HCT116 (cell line): Measurements from ENCODE around the gene ATP2C1. TPM values are rescaled to one million over a fixed set of nuclear protein-coding genes. Genes with fewer than 3 reads are reported as not detected.

ENCODE experiments used
- ATAC-seq: fragments of 200-7000 bp; cut with Tn5 transposase; 2 replicates; pipeline ENCODE4 v1.9.1; 2020; ENCODE audit warnings: mild to moderate bottlenecking, moderate library complexity
- BruUV-seq: library from RNA; stranded (reverse); fragments of 400-500 nt; replicated peaks from 2 replicates; lab custom pipeline; 2021; lab: Mats Ljungman, UMichigan
- CTCF ChIA-PET: fragments of 300-600 bp; sonication (Branson Sonifier 250); formaldehyde crosslinking; loops from one replicate; lab custom pipeline; 2021; ENCODE audit warnings: antibody characterized with exemption; lab: Charles Lee
- POLR2A ChIA-PET: fragments of 300-600, 350-600 bp; sonication (Branson Sonifier 250); formaldehyde crosslinking; loops from one replicate; lab custom pipeline; 2021; ENCODE audit warnings: antibody characterized with exemption; lab: Charles Lee
- RAD21 ChIA-PET, 2 experiments: fragments of 300-600 bp; sonication (Branson Sonifier 250); formaldehyde crosslinking; loops; one replicate each; lab custom pipeline; 2023; ENCODE audit warnings: low total read pairs in 2 of 2; ENCODE audit not compliant: uncharacterized antibody in 2 of 2, unreplicated experiment in 2 of 2, low non-redundant PET in 1 of 2; lab: Charles Lee
- DNase-seq: peaks from one replicate; pipeline ENCODE4 v3.0.0-alpha.2; 2010; ENCODE audit warnings: low read depth, low spot score
- H2AFZ ChIP-seq: fragments of 200-600 bp; shearing (Covaris generic), sonication (generic); 2 replicates; pipeline ENCODE4 v1.6.1; 2017; ENCODE audit warnings: low read depth, mixed run types, mixed read lengths, antibody characterized with exemption, low read length; ENCODE audit not compliant: poor library complexity, severe bottlenecking
- H3K27ac ChIP-seq: 2 replicates; pipeline ENCODE4 v1.5.1; 2012; ENCODE audit warnings: low read depth, low read length
- H3K27me3 ChIP-seq: fragments of 200-600 bp; sonication (generic); 2 replicates; pipeline ENCODE4 v1.6.1; 2016; ENCODE audit warnings: mixed run types, low read length, mixed read lengths; ENCODE audit not compliant: insufficient read depth
- H3K36me3 ChIP-seq, 2 experiments: fragments of 200-500 bp in 1 of 2; fragments of 200-600 bp in 1 of 2; sonication (Bioruptor generic) in 1 of 2; sonication (generic) in 1 of 2; 2 replicates each; pipeline versions ENCODE4 v1.5.1 to v1.6.1; 2014 to 2016; ENCODE audit warnings: low read length in 2 of 2, inconsistent platforms in 1 of 2, mixed read lengths in 1 of 2, mixed run types in 1 of 2; ENCODE audit not compliant: insufficient read depth in 2 of 2, control insufficient read depth in 1 of 2
- H3K4me1 ChIP-seq, 2 experiments: fragments of 200-600 bp in 1 of 2; sonication (generic) in 1 of 2; 2 replicates each; pipeline versions ENCODE4 v1.5.1 to v1.6.1; 2012 to 2017; ENCODE audit warnings: low read length in 2 of 2, inconsistent platforms in 1 of 2, mild to moderate bottlenecking in 1 of 2, mixed read lengths in 1 of 2, mixed run types in 1 of 2, moderate library complexity in 1 of 2; ENCODE audit not compliant: insufficient read depth in 2 of 2, control insufficient read depth in 1 of 2
- H3K4me2 ChIP-seq: fragments of 200-600 bp; sonication (generic); 2 replicates; pipeline ENCODE4 v1.6.1; 2017; ENCODE audit warnings: mixed run types, low read length, mixed read lengths
- H3K4me3 ChIP-seq, 2 experiments: fragments of 200-600 bp in 1 of 2; sonication (generic) in 1 of 2; replicated peaks in 1 of 2; 2 replicates each; pipeline ENCODE4 v1.5.1; 2011 to 2016; ENCODE audit warnings: low read length in 2 of 2, control low read depth in 1 of 2, low read depth in 1 of 2, mild to moderate bottlenecking in 1 of 2, mixed read lengths in 1 of 2, mixed run types in 1 of 2
- H3K79me2 ChIP-seq: fragments of 200-600 bp; sonication (generic); 2 replicates; pipeline ENCODE4 v1.6.1; 2017; ENCODE audit warnings: mild to moderate bottlenecking, mixed run types, low read length, moderate library complexity, mixed read lengths; ENCODE audit not compliant: insufficient read depth
- H3K9ac ChIP-seq: fragments of 200-600 bp; sonication (generic); 2 replicates; pipeline ENCODE4 v1.6.1; 2016; ENCODE audit warnings: low read length, mixed read lengths
- H3K9me2 ChIP-seq: fragments of 200-600 bp; sonication (generic), shearing (Covaris generic); 2 replicates; pipeline ENCODE4 v1.6.1; 2017; ENCODE audit warnings: mixed run types, mild to moderate bottlenecking, moderate library complexity; ENCODE audit not compliant: insufficient read depth
- H3K9me3 ChIP-seq, 2 experiments: fragments of 200-500 bp in 1 of 2; fragments of 200-600 bp in 1 of 2; sonication (Bioruptor generic) in 1 of 2; sonication (generic) in 1 of 2; 2 replicates each; pipeline ENCODE4 v1.6.1; 2014 to 2017; ENCODE audit warnings: low read length in 2 of 2, mixed read lengths in 2 of 2, inconsistent platforms in 1 of 2, low read depth in 1 of 2, mild to moderate bottlenecking in 1 of 2, mixed run types in 1 of 2, moderate library complexity in 1 of 2; ENCODE audit not compliant: control insufficient read depth in 1 of 2, insufficient read depth in 1 of 2
- H4K20me1 ChIP-seq: fragments of 200-600 bp; sonication (generic), shearing (Covaris generic); 2 replicates; pipeline ENCODE4 v1.6.1; 2017; ENCODE audit warnings: mixed run types, mild to moderate bottlenecking, moderate library complexity; ENCODE audit not compliant: insufficient read depth
- CBX3 ChIP-seq: IDR thresholded peaks from 2 replicates; pipeline ENCODE4 v1.6.1; 2012; ENCODE audit warnings: low read depth
- EGR1 ChIP-seq: IDR thresholded peaks from 2 replicates; pipeline ENCODE4 v1.6.1; 2012; ENCODE audit warnings: low read depth
- EZH2phosphoT487 ChIP-seq: fragments of 200-600 bp; IDR thresholded peaks from 2 replicates; pipeline ENCODE4 v1.6.1; 2018; ENCODE audit warnings: antibody characterized with exemption, borderline replicate concordance
- MAX ChIP-seq: IDR thresholded peaks from 2 replicates; pipeline ENCODE4 v1.6.1; 2012
- POLR2A ChIP-seq: IDR thresholded peaks from 2 replicates; pipeline ENCODE4 v1.7.0; 2011; ENCODE audit warnings: borderline replicate concordance; ENCODE audit not compliant: insufficient read depth, insufficient read length; ENCODE audit errors: extremely low read depth
- POLR2AphosphoS5 ChIP-seq: IDR thresholded peaks from 2 replicates; pipeline ENCODE4 v1.6.1; 2011; ENCODE audit warnings: mild to moderate bottlenecking, low read depth, low read length, moderate library complexity
- RAD21 ChIP-seq: IDR thresholded peaks from 2 replicates; pipeline ENCODE4 v1.6.1; 2012; ENCODE audit warnings: low read depth, mild to moderate bottlenecking
- SIN3A ChIP-seq: IDR thresholded peaks from 2 replicates; pipeline ENCODE4 v1.6.1; 2012; ENCODE audit warnings: low read depth
- SP1 ChIP-seq: IDR thresholded peaks from 2 replicates; pipeline ENCODE4 v1.6.1; 2012; ENCODE audit warnings: low read depth
- SRF ChIP-seq: IDR thresholded peaks from 2 replicates; pipeline ENCODE4 v1.6.1; 2012; ENCODE audit warnings: low read depth
- YY1 ChIP-seq: IDR thresholded peaks from 2 replicates; pipeline ENCODE4 v1.6.1; 2011; ENCODE audit warnings: low read length, low read depth, moderate library complexity, mild to moderate bottlenecking; ENCODE audit not compliant: insufficient replicate concordance; ENCODE audit errors: extremely low read depth
- ZFX ChIP-seq: fragments of 450-650 bp; IDR thresholded peaks from 2 replicates; pipeline ENCODE4 v1.6.1; 2017
- ZNF274 ChIP-seq: fragments of 200-500 bp; sonication (Bioruptor generic); IDR thresholded peaks from 2 replicates; pipeline ENCODE4 v1.6.1; 2014; ENCODE audit warnings: mild to moderate bottlenecking, low read depth, low read length, inconsistent platforms
- intact Hi-C: fragments of 100-400 bp; cut with micrococcal nuclease; formaldehyde crosslinking; loops from 2 replicates; pipeline ENCODE4 v1.10.0; 2022
- total RNA-seq: library from RNA; stranded (reverse); gene quantifications from one replicate; pipeline ENCODE4 v1.2.1, GENCODE V29; 2021; ENCODE audit not compliant: unreplicated experiment

Gene ATP2C1
- total RNA-seq, 1 experiment from 2014 or later: 69.1 TPM

- ChIA-PET RAD21 (no interaction called here), CTCF (no interaction called here)
- H3K4me2 ChIP-seq: no peak overlapping the region
Measured at GRCh38 chr3:130956281-130956680, 62.4 kb downstream of the ATP2C1 start.

GRCh38 chr3:130956721-130957120 lies 62.8 kb downstream of the ATP2C1 start:
- no peak overlapping the region for H2AFZ ChIP-seq
- no peaks in the 10 kb centered on the region for H3K79me2 ChIP-seq
- no peak for ATAC-seq
- no peaks in the 10 kb centered on the region for H3K4me1 ChIP-seq
- no peak overlapping the region for H3K27ac ChIP-seq
- RAD21 ChIA-PET: no interaction called here
- no peak for TF ChIP-seq RAD21
- TF ChIP-seq SP1: no peak
- TF ChIP-seq SIN3A: no peak
- no peak for TF ChIP-seq ZNF274
- no peak for TF ChIP-seq CBX3
- TF ChIP-seq EZH2phosphoT487: no peak
- no peak for TF ChIP-seq EGR1
- TF ChIP-seq POLR2AphosphoS5: no peak
- TF ChIP-seq POLR2A: no peak
- TF ChIP-seq SRF: no peak
- TF ChIP-seq, all 23 proteins: peak for 0
- BruUV-seq: no TSS peak
- no peaks in the 10 kb centered on the region for H4K20me1 ChIP-seq
- H3K36me3 ChIP-seq: peaks cover 2 to 24% of the 10 kb centered on the region in 2 experiments; a peak in 3 of 4 replicates
- no peak overlapping the region for H3K4me3 ChIP-seq
- DNase-seq: no peak
- intact Hi-C loops: no loop called here
- H3K9me2 ChIP-seq: no peaks in the 10 kb centered on the region
- H3K9me3 ChIP-seq: no peaks in the 10 kb centered on the region
- H3K27me3 ChIP-seq: no peaks in the 10 kb centered on the region
- H3K9ac ChIP-seq: no peak overlapping the region
- H3K4me2 ChIP-seq: no peak overlapping the region
- ChIA-PET CTCF (no interaction called here), POLR2A (no interaction called here)

More at GRCh38 chr3:130956281-130956680, 62.4 kb downstream of the ATP2C1 start:
- no peaks in the 10 kb centered on the region for H3K79me2 ChIP-seq
- no peak overlapping the region for H3K27ac ChIP-seq
- no peaks in the 10 kb centered on the region for H3K9me3 ChIP-seq
- BruUV-seq: no TSS peak
- H3K4me1 ChIP-seq: no peaks in the 10 kb centered on the region
- no peak overlapping the region for H2AFZ ChIP-seq
- ATAC-seq: no peak
- no peak overlapping the region for H3K4me3 ChIP-seq
- intact Hi-C loops: no loop called here
- no peak overlapping the region for H3K9ac ChIP-seq
- H3K27me3 ChIP-seq: no peaks in the 10 kb centered on the region
- no peak for DNase-seq
- peaks cover 2 to 21% of the 10 kb centered on the region in 2 experiments; a peak in 3 of 4 replicates for H3K36me3 ChIP-seq
- POLR2A ChIA-PET: no interaction called here
- no peaks in the 10 kb centered on the region for H4K20me1 ChIP-seq
- no peaks in the 10 kb centered on the region for H3K9me2 ChIP-seq
- TF ChIP-seq CBX3 (no peak), POLR2AphosphoS5 (no peak), YY1 (no peak), MAX (no peak), ZFX (no peak), SRF (no peak)
